Testis (tissue), 2 donors: ENCODE measurements around the gene NRP1.

Source experiments
- POLR2A ChIP-seq: fragments of 450-650 bp; IDR thresholded peaks from one replicate; pipeline ENCODE4 v1.6.1; 2017; ENCODE audit warnings: antibody characterized with exemption, mild to moderate bottlenecking, moderate library complexity
- TF ChIP-seq, protein P1 (sequence below), 3 experiments: fragments of 450-650 bp in 2 of 3; fragments of 200-600 bp in 1 of 3; sonication (generic) in 1 of 3; IDR thresholded peaks; one replicate each; pipeline ENCODE4 v1.5.1; 2016 to 2019; ENCODE audit warnings: antibody characterized with exemption in 3 of 3, mild to moderate bottlenecking in 2 of 3, moderate library complexity in 1 of 3

DNA sequence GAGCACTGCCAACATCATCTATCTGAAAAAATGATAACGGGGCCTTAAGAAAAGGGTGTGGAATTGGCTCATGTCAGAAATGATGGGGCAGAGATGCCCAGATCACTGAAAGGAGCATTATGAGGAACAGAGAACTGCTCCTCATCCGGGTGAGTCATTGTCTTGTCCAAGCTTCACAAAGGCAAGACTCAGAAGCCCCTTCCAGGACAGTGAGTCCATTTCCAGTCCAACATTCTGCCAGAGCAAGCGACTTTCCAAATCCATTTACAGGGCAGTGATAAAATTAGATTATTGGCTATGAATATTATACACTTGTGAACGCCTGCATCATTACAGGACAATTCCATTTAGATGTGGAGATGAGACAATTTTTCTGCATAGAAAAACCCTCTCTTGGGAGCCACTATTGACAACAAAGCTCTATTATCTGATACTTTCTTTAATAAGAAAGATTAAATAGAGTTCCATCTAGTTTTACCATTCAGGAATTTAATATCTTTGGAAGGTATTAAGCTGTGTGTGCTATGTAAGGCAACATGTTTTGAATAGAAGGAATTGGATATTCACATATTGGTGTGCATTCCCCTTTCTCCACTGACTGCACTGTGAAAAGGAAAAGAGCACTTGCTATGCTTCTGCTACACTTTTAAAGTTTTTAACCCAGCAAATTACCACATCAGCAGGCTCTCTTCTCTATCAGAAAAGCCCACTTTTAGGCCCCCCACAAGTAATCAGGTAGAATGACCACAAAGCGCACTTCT is 159.6 kb downstream of the NRP1 start:
- TF ChIP-seq, protein P1, sequence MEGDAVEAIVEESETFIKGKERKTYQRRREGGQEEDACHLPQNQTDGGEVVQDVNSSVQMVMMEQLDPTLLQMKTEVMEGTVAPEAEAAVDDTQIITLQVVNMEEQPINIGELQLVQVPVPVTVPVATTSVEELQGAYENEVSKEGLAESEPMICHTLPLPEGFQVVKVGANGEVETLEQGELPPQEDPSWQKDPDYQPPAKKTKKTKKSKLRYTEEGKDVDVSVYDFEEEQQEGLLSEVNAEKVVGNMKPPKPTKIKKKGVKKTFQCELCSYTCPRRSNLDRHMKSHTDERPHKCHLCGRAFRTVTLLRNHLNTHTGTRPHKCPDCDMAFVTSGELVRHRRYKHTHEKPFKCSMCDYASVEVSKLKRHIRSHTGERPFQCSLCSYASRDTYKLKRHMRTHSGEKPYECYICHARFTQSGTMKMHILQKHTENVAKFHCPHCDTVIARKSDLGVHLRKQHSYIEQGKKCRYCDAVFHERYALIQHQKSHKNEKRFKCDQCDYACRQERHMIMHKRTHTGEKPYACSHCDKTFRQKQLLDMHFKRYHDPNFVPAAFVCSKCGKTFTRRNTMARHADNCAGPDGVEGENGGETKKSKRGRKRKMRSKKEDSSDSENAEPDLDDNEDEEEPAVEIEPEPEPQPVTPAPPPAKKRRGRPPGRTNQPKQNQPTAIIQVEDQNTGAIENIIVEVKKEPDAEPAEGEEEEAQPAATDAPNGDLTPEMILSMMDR (IDR thresholded peaks at IDR 0.05) = no peak
- no peak for TF ChIP-seq POLR2A
